Measurements from ENCODE around the gene CDK11B.
"Not testable (repeated sequence)": the region's sequence is repeated elsewhere in the genome, so short reads cannot be mapped to it uniquely, and the experiment has no call there.

Gene CDK11B

GRCh38 chr1:1601564-1602303, 57.1 kb downstream of the CDK11B start:
- DNase-seq (ENCODE audit: low read depth, low spot score) = no peak
- no peak overlapping the region for H3K27ac ChIP-seq

- no peak overlapping the region for H3K27ac ChIP-seq
- no peak for DNase-seq (ENCODE audit: low read depth, low spot score)
Measured at GRCh38 chr1:1600861-1601563, 57.8 kb downstream of the CDK11B start.

- H3K27ac ChIP-seq = no peak within 1 kb of the TSS
- no peak for DNase-seq (ENCODE audit: low read depth, low spot score)
Measured at GRCh38 chr1:1599935-1600860, 58.6 kb downstream of the CDK11B start, which contains the start of gene FNDC10. Gene FNDC10 (minus strand): TSS chr1:1600135. CDS start chr1:1600015, 120 bp downstream.

GRCh38 chr1:1599030-1599934, 59.5 kb downstream of the CDK11B start:
- no peak for DNase-seq (ENCODE audit: low read depth, low spot score)
- H3K27ac ChIP-seq = no peak overlapping the region

- DNase-seq (ENCODE audit: low read depth, low spot score) = no peak
- H3K27ac ChIP-seq = no peak overlapping the region
Measured at GRCh38 chr1:1598720-1599029, 60.1 kb downstream of the CDK11B start.

GRCh38 chr1:1598051-1598719, 60.6 kb downstream of the CDK11B start:
- no peak overlapping the region for H3K27ac ChIP-seq
- DNase-seq (ENCODE audit: low read depth, low spot score) = no peak

GRCh38 chr1:1597275-1597930, 61.4 kb downstream of the CDK11B start:
- H3K27ac ChIP-seq = no peak overlapping the region
- no peak for DNase-seq (ENCODE audit: low read depth, low spot score)

GRCh38 chr1:1596493-1597274, 62.1 kb downstream of the CDK11B start:
- H3K27ac ChIP-seq = no peak overlapping the region
- DNase-seq (ENCODE audit: low read depth, low spot score) = no peak

GRCh38 chr1:1595341-1595740, 63.5 kb downstream of the CDK11B start:
- not testable (repeated sequence) for DNase-seq (ENCODE audit: low read depth, low spot score); H3K27ac ChIP-seq

- no peak for DNase-seq (ENCODE audit: low read depth, low spot score)
- no peak overlapping the region for H3K27ac ChIP-seq
Measured at GRCh38 chr1:1594602-1595260, 64.1 kb downstream of the CDK11B start.

- no peak overlapping the region for H3K27ac ChIP-seq
- no peak for DNase-seq (ENCODE audit: low read depth, low spot score)
Measured at GRCh38 chr1:1593834-1594601, 64.8 kb downstream of the CDK11B start.

- H3K27ac ChIP-seq = no peak overlapping the region
- no peak for DNase-seq (ENCODE audit: low read depth, low spot score)
Measured at GRCh38 chr1:1591452-1591851, 67.4 kb downstream of the CDK11B start.

All from epithelial cell of prostate (primary cell).